Esophagus (tissue), 2 donors: ENCODE measurements around the gene GDPD3. TPM values are rescaled to one million over a fixed set of nuclear protein-coding genes. Genes with fewer than 3 reads are reported as not detected.
"Not testable (repeated sequence)": the region's sequence is repeated elsewhere in the genome, so short reads cannot be mapped to it uniquely, and the experiment has no call there.

Source experiments
- H3K27ac ChIP-seq, 2 donors: one replicate each; pipeline ENCODE4 v1.5.1; 2013; ENCODE audit warnings: low read depth in 2 of 2, mild to moderate bottlenecking in 2 of 2, inconsistent platforms in 1 of 2, low read length in 1 of 2, moderate library complexity in 1 of 2
- H3K27me3 ChIP-seq, 2 donors: one replicate each; pipeline ENCODE4 v1.6.1; 2013; ENCODE audit warnings: low read length in 2 of 2, control low read depth in 1 of 2, mild to moderate bottlenecking in 1 of 2; ENCODE audit not compliant: insufficient read depth in 2 of 2, control insufficient read depth in 1 of 2
- H3K36me3 ChIP-seq, 2 donors: one replicate each; pipeline ENCODE4 v1.6.1; 2013; ENCODE audit warnings: low read length in 1 of 2; ENCODE audit not compliant: control insufficient read depth in 2 of 2, insufficient read depth in 2 of 2
- H3K4me1 ChIP-seq, 2 donors: one replicate each; pipeline ENCODE4 v1.6.1; 2013; ENCODE audit warnings: low read length in 1 of 2; ENCODE audit not compliant: control insufficient read depth in 2 of 2, insufficient read depth in 2 of 2
- H3K4me3 ChIP-seq, 2 donors: one replicate each; pipeline ENCODE4 v1.5.1; 2013; ENCODE audit warnings: low read length in 2 of 2, mild to moderate bottlenecking in 2 of 2, low read depth in 1 of 2, moderate library complexity in 1 of 2
- H3K9me3 ChIP-seq, 2 donors: one replicate each; pipeline ENCODE4 v1.6.1; 2013; ENCODE audit warnings: mild to moderate bottlenecking in 2 of 2, low read depth in 1 of 2, low read length in 1 of 2, moderate library complexity in 1 of 2; ENCODE audit not compliant: control insufficient read depth in 2 of 2, insufficient read depth in 1 of 2
- WGBS, 2 donors: extraction: QIAGEN DNeasy Blood & Tissue Kit; methylation state at CpG; one replicate each; pipeline ENCODE4 v1.1.7; 2013; 5-methylcytosine and 5-hydroxymethylcytosine counted together
- polyA plus RNA-seq, 2 donors: library from polyadenylated mRNA; stranded (reverse); fragments of 200-250 nt; gene quantifications; one replicate each; pipeline ENCODE4 v1.2.3, GENCODE V29; 2013
- donor health status: healthy with polysubstance abuse.
- donor health status: Bipolar disorder and iron deficiency.

The GDPD3 gene
- polyA plus RNA-seq, 2 donors = 49.2 to 82.8 TPM

- no peaks in the 10 kb centered on the region for H3K9me3 ChIP-seq
- no peaks in the 10 kb centered on the region for H3K27me3 ChIP-seq
- H3K4me1 ChIP-seq = peaks cover 3 to 24% of the 10 kb centered on the region in 2 donors
- WGBS, 2 donors = 56 to 70% methylated on average over 7 of the region's 7 CpGs
- H3K36me3 ChIP-seq = peaks cover 14 to 30% of the 10 kb centered on the region in 2 donors
- peak overlapping the region; percentile 84 to 92 for H3K27ac ChIP-seq
- no peak overlapping the region for H3K4me3 ChIP-seq
Observed at GRCh38 chr16:30115238-30115637, 1.9 kb upstream of the GDPD3 start.

DNA sequence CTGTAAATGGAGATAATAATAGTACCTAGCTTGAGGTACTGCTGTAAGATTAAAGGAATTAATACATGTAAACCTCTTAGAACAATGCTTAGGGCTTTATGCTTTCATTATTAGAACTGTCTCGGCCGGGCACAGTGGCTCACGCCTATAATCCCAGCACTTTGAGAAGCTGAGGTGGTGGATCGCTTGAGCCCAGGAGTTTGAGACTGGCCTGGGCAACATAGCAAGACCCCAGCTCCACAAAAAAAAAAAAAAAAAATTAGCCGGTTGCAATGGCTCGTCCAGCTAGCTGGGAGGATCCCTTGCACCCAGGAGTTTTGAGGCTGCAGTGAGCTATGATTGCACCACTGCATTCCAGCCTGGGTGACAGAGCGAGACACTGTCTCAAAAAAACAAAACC is 1.5 kb upstream of the GDPD3 start:
- not testable (repeated sequence) for H3K9me3 ChIP-seq, H3K27me3 ChIP-seq, H3K4me3 ChIP-seq
- 65 to 75% methylated on average over 7 of the region's 7 CpGs for WGBS, 2 donors
- Histone ChIP-seq H3K4me1 (peaks cover 3 to 24% of the 10 kb centered on the region in 2 donors), H3K27ac (peak overlapping the region; percentile 84 to 92), H3K36me3 (peaks cover 15 to 30% of the 10 kb centered on the region in 2 donors)

DNA sequence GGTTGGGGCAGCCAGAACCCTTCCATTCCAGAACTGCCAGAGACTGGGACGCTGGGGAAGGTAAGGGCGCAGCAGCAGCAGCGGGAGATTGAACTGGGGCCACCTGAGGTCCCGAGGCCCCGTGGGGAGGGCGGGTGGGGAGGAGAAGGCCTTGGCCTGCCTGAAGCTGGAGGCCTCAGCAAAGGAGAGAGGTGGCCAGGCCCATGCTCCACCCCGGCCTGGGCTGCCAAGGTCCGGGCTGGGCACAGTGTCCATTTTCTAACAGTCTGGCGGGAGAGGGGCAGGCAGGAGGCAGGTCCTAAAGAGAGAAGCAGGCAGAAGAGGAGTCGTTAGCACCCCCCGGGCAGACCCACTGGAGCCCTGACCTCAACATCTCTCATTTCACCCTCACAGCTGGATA is 1.1 kb upstream of the GDPD3 start:
- WGBS, 2 donors = 74 to 82% methylated on average over 11 of the region's 11 CpGs
- Histone ChIP-seq H3K9me3 (no peaks in the 10 kb centered on the region), H3K36me3 (peaks cover 17 to 30% of the 10 kb centered on the region in 2 donors), H3K27ac (peak overlapping the region; percentile 84 to 92), H3K4me1 (peaks cover 3 to 24% of the 10 kb centered on the region in 2 donors), H3K4me3 (no peak overlapping the region), H3K27me3 (no peaks in the 10 kb centered on the region)

DNA sequence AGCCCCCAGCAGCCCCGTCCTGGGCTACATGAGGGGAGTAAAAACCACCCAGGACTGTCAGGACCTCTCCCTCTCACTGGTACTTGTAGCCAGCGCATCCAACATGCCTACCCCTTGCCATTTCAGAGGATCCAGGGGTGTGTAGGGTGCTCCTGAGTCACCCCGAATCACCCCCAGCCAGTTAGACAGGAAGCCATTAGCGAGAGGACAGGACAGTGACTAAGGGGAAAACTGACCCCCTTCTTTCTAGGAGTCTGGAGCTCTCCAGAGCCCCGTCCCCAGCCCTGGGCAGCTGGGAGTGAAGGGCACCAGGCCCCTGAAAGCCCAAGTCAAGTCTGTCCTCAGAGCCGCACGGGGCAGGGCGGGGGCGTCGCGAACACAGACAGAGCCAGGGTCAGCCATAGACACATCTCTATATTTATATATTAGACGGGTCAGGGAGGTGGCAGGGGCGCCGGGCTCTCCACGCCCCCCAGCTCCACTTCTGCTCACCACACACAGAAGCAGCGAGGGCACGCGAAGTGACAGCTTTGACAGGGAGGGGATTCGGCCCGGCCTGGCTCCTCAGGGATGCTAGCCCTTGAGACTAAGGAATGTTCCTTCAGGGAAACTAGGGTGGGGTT is 485 bp upstream of the GDPD3 start:
- Histone ChIP-seq H3K27ac (peak overlapping the region; percentile 84 to 92), H3K36me3 (peaks cover 17 to 30% of the 10 kb centered on the region in 2 donors), H3K4me3 (peak overlapping the region in 1 of 2 donors; percentile 43), H3K4me1 (peaks cover 3 to 24% of the 10 kb centered on the region in 2 donors), H3K27me3 (no peaks in the 10 kb centered on the region), H3K9me3 (no peaks in the 10 kb centered on the region)
- 83 to 85% methylated on average over 20 of the region's 20 CpGs for WGBS, 2 donors

GRCh38 chr16:30112197-30113030 is 923 bp downstream of the GDPD3 start:
- Histone ChIP-seq H3K27me3 (no peaks in the 10 kb centered on the region), H3K36me3 (peaks cover 12 to 25% of the 10 kb centered on the region in 2 donors), H3K4me1 (peaks cover 0 to 23% of the 10 kb centered on the region in 2 donors), H3K4me3 (peak overlapping the region; percentile 19 to 22), H3K9me3 (no peaks in the 10 kb centered on the region), H3K27ac (peak overlapping the region; percentile 20 to 92)
- 78 to 84% methylated on average over 29 of the region's 29 CpGs for WGBS, 2 donors

DNA sequence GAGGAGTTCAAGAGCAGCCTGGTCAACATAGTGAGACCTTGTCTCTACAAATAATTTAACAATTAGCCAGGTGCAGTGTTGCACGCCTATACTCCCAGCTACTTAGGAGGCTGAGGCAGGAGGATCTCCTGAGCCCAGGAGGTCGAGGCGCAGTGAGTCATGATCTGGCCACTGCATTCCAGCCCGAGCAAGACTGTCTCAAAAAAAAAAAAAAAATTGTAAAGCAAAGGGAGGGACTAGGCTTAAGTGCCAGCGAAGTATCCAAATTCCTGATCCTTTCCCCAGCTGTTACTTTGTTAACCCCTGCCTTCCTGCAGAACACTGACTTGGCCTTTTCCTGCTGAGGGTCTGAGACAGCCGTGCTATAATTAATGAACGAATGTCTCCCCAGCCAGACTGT is 2.7 kb downstream of the GDPD3 start:
- H3K36me3 ChIP-seq = peaks cover 6 to 22% of the 10 kb centered on the region in 2 donors
- WGBS, 2 donors = 61 to 78% methylated on average over 6 to 7 of the region's 7 CpGs

DNA sequence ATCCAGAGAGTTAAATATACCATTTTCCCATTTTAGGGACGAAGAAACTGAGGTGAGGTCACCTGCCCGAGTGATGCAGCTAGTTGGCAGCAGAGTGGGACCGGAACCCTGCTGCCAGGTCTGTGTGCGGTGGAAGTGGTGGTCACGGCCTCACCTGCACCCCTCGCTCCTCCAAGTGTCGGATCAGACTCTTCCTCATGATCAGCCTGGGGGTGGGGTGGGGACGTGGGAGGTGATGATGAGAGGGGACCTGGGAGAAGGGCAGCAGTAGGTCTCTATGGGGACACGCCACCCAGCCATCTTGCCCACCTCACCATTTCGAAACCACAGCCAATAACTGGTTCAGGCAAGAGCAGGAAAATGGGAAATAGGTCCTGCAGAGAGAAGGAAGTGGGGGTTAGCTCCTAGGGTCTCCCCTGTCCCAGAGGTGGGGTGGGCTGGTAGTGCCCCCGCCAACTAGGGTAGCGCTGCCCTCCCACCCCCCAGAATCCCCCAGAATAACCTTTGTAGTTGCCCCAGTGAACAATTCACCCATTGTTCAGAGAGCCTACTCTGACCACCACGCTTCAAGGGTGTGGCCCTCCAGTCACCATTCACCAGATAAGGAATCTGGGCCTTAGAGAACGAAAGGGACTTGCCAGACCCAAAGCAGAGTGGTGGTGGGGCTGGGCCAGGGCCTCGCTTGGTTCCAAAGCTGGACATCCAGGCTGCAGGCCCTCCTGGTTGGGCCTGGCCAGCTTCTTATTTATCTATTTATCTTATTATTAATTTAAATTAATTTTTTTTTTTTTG is 5.1 kb downstream of the GDPD3 start:
- no peak overlapping the region for H3K27ac ChIP-seq
- 86 to 88% methylated on average over 15 of the region's 15 CpGs for WGBS, 2 donors
- H3K27me3 ChIP-seq = no peaks in the 10 kb centered on the region
- H3K4me3 ChIP-seq = no peak overlapping the region
- H3K4me1 ChIP-seq = peaks cover 0 to 3% of the 10 kb centered on the region in 2 donors
- peaks cover 8 to 24% of the 10 kb centered on the region in 2 donors for H3K36me3 ChIP-seq
- H3K9me3 ChIP-seq = no peaks in the 10 kb centered on the region

More for the DNA sequence above, 2.7 kb downstream of the GDPD3 start:
- Histone ChIP-seq H3K27ac (no peak overlapping the region), H3K27me3 (no peaks in the 10 kb centered on the region), H3K4me1 (peaks cover 0 to 19% of the 10 kb centered on the region in 2 donors), H3K4me3 (no peak overlapping the region), H3K9me3 (no peaks in the 10 kb centered on the region)

GRCh38 chr16:30104492-30104891 is 8.8 kb downstream of the GDPD3 start:
- H3K9me3 ChIP-seq = no peaks in the 10 kb centered on the region
- H3K4me1 ChIP-seq = no peaks in the 10 kb centered on the region
- H3K4me3 ChIP-seq = no peak overlapping the region
- WGBS, 2 donors = 64 to 65% methylated on average over 6 of the region's 6 CpGs
- H3K27ac ChIP-seq = peak overlapping the region in 1 of 2 donors; percentile 52
- H3K36me3 ChIP-seq = peaks cover 3 to 20% of the 10 kb centered on the region in 2 donors
- no peaks in the 10 kb centered on the region for H3K27me3 ChIP-seq

DNA sequence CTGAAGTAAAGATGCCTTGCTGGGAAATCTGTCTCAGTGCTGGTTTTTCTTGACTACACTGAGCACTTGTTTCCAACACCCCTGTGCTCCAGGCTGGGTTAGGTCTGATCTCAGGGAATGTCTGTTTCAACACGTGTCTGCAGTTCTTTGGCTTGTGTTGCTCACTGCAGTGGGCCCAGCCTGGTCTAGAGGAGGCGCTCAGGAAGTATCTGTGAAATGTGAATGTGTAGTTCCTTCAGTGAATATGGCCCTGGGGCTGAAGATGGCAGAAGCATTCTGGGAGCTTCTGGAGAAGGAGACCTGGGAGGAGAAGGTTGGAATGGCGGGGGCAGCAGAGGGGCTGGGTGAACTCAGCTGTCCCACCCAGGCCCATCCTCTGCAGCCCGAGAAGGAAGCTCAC is 9.2 kb downstream of the GDPD3 start:
- Histone ChIP-seq H3K27me3 (no peaks in the 10 kb centered on the region), H3K36me3 (peaks cover 3 to 20% of the 10 kb centered on the region in 2 donors), H3K4me3 (no peak overlapping the region), H3K9me3 (no peaks in the 10 kb centered on the region), H3K27ac (peak overlapping the region in 1 of 2 donors; percentile 16), H3K4me1 (no peaks in the 10 kb centered on the region)
- WGBS, 2 donors = 83 to 85% methylated on average over 4 of the region's 4 CpGs
